HL-60 (cell line): Measurements from ENCODE around the gene EGFR.
"Not testable (repeated sequence)": the region's sequence is repeated elsewhere in the genome, so short reads cannot be mapped to it uniquely, and the experiment has no call there.

Experiments used
- DNase-seq, 2 experiments: peaks; one replicate each; pipeline ENCODE4 v3.0.0-alpha.2; 2010 to 2020; ENCODE audit warnings: low read depth in 1 of 2, low spot score in 1 of 2
- H3K27ac ChIP-seq: fragments of 250-450 bp; sonication (Bioruptor Pico); replicated peaks from 2 replicates; pipeline ENCODE4 v1.5.1; 2020; ENCODE audit warnings: mild to moderate bottlenecking, moderate library complexity
- H3K27me3 ChIP-seq: fragments of 250-450 bp; sonication (Bioruptor Pico); 2 replicates; pipeline ENCODE4 v1.5.1; 2021; ENCODE audit warnings: mild to moderate bottlenecking, moderate library complexity; ENCODE audit not compliant: insufficient read depth, poor library complexity, severe bottlenecking
- H3K4me3 ChIP-seq: replicated peaks from 2 replicates; pipeline ENCODE4 v1.5.1; 2011; ENCODE audit warnings: mild to moderate bottlenecking, control low read depth, low read length; ENCODE audit not compliant: insufficient read depth
- CTCF ChIP-seq: IDR thresholded peaks from one replicate; pipeline ENCODE4 v1.5.1; 2011; ENCODE audit warnings: low read length, control low read depth, inconsistent platforms; ENCODE audit not compliant: insufficient read depth
- GABPA ChIP-seq: IDR thresholded peaks from 2 replicates; pipeline ENCODE4 v1.6.1; 2012; ENCODE audit warnings: low read depth
- POLR2AphosphoS5 ChIP-seq: IDR thresholded peaks from 2 replicates; pipeline ENCODE4 v1.6.1; 2012; ENCODE audit warnings: low read depth
- SPI1 ChIP-seq: IDR thresholded peaks from 2 replicates; pipeline ENCODE4 v1.6.1; 2012; ENCODE audit warnings: low read depth, mild to moderate bottlenecking, borderline replicate concordance
- TF ChIP-seq, protein P1 (sequence below): IDR thresholded peaks from 2 replicates; pipeline ENCODE4 v1.6.1; 2012; ENCODE audit warnings: low read depth; ENCODE audit not compliant: insufficient replicate concordance

The EGFR gene

GRCh38 chr7:55033236-55033846, 14.5 kb downstream of the EGFR start:
- no peak for TF ChIP-seq POLR2AphosphoS5
- TF ChIP-seq SPI1 = no peak
- TF ChIP-seq, protein P1, sequence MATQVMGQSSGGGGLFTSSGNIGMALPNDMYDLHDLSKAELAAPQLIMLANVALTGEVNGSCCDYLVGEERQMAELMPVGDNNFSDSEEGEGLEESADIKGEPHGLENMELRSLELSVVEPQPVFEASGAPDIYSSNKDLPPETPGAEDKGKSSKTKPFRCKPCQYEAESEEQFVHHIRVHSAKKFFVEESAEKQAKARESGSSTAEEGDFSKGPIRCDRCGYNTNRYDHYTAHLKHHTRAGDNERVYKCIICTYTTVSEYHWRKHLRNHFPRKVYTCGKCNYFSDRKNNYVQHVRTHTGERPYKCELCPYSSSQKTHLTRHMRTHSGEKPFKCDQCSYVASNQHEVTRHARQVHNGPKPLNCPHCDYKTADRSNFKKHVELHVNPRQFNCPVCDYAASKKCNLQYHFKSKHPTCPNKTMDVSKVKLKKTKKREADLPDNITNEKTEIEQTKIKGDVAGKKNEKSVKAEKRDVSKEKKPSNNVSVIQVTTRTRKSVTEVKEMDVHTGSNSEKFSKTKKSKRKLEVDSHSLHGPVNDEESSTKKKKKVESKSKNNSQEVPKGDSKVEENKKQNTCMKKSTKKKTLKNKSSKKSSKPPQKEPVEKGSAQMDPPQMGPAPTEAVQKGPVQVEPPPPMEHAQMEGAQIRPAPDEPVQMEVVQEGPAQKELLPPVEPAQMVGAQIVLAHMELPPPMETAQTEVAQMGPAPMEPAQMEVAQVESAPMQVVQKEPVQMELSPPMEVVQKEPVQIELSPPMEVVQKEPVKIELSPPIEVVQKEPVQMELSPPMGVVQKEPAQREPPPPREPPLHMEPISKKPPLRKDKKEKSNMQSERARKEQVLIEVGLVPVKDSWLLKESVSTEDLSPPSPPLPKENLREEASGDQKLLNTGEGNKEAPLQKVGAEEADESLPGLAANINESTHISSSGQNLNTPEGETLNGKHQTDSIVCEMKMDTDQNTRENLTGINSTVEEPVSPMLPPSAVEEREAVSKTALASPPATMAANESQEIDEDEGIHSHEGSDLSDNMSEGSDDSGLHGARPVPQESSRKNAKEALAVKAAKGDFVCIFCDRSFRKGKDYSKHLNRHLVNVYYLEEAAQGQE = no peak
- TF ChIP-seq GABPA = no peak
- TF ChIP-seq CTCF = no peak
- no peak for DNase-seq
- Histone ChIP-seq H3K4me3 (no peak overlapping the region), H3K27me3 (no peaks in the 10 kb centered on the region), H3K27ac (no peak overlapping the region)

DNA sequence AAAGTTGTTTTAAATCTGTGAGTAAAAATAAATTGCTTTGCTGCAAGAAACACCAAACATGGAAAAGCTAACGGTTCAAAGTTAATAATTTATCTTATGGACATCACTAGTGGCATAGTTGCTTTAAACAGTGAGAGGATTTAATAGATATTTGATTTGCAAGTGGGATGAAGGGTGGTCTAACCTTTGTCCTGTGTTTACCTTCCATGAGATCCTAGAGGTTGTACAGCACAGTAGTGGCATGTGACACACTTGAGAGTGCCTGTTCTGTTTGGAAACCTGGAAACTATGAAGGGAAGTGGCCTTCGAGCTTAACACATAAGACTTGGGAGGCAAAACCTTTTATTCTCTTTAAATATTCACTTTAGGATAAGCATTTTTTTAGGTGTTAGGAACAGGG, 16.0 kb downstream of the EGFR start:
- no peaks in the 10 kb centered on the region for H3K27me3 ChIP-seq
- H3K27ac ChIP-seq = no peak overlapping the region
- H3K4me3 ChIP-seq = no peak overlapping the region
- no peak for TF ChIP-seq CTCF
- no peak for TF ChIP-seq POLR2AphosphoS5
- TF ChIP-seq GABPA = no peak
- TF ChIP-seq SPI1 = no peak
- TF ChIP-seq, protein P1 = no peak
- DNase-seq = no peak

GRCh38 chr7:55035410-55035809, 16.6 kb downstream of the EGFR start:
- not testable (repeated sequence) for H3K27ac ChIP-seq, H3K27me3 ChIP-seq, DNase-seq, H3K4me3 ChIP-seq

- TF ChIP-seq GABPA (no peak), CTCF (no peak), POLR2AphosphoS5 (no peak), SPI1 (no peak)
- TF ChIP-seq, protein P1 = no peak
- no peak overlapping the region for H3K27ac ChIP-seq
These were observed 18.3 kb downstream of the EGFR start for GRCh38 chr7:55036950-55037736.

More at GRCh38 chr7:55036950-55037736, 18.3 kb downstream of the EGFR start:
- DNase-seq = no peak
- no peak overlapping the region for H3K4me3 ChIP-seq
- no peaks in the 10 kb centered on the region for H3K27me3 ChIP-seq
